NOMO-1 treated with dmso at 0.1 percent for 144 hours (cell line): ENCODE results near the gene RANBP1.

ENCODE experiments used
- DNase-seq: peaks from one replicate; lab custom pipeline; 2025; ENCODE audit not compliant: unreplicated experiment; lab: John Stamatoyannopoulos, UW

RANBP1 gene

GRCh38 chr22:20135806-20136602, 20.1 kb downstream of the RANBP1 start:
- DNase-seq, result no peak

DNA sequence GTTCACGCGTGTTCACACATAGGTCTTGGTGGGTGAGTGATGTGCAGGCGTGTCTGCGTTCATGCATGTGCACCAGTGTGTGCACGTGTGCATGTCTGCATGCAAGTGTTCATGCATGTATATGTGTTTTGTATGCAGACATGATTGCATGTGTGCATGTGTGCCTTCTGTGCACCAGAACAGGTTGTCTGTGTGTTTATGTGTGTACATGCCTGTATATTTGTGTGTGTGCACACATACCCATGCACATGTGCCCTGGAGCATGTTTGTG, 20.6 kb downstream of the RANBP1 start:
- no peak for DNase-seq

GRCh38 chr22:20137113-20137512, 21.2 kb downstream of the RANBP1 start:
- DNase-seq, result no peak

DNA sequence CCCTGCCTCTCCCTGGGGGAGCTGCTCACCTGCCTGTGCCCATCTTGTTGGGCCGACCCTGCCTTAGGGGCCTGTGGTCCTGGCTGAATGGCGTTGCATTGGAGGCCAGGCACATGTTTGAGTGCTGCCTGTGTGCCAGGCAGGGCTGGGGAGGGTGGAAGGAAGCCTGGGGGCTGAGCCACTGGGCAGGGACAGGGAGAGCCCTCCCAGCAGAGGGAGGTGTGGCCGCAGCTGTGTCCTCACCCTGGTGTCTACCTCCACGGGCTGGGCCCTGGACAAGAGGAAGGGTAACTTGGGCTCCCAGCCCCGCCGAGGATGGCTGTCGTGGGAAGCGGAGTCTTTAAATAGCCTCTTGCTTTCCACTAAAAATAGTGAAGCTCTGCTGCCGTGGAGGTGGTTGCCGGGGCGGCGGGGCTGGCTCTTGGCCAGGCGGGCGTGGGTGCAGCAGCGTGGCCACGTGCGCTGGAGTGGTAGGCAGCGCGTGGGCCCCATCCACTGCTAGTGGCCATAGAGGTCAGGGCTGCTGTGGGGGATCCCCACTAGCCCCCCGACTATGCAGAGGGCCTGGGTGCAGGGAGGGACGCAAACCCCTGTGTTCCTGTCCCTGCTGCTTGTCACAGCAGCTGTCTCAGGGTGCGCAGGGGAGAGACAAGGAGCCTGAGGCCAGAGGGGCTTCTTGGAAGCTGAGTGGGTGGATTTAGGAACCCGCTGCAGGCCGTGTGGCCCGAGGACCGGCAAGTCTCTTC, 21.9 kb downstream of the RANBP1 start:
- DNase-seq, result no peak

GRCh38 chr22:20138417-20138738, 22.5 kb downstream of the RANBP1 start:
- no peak for DNase-seq

DNA sequence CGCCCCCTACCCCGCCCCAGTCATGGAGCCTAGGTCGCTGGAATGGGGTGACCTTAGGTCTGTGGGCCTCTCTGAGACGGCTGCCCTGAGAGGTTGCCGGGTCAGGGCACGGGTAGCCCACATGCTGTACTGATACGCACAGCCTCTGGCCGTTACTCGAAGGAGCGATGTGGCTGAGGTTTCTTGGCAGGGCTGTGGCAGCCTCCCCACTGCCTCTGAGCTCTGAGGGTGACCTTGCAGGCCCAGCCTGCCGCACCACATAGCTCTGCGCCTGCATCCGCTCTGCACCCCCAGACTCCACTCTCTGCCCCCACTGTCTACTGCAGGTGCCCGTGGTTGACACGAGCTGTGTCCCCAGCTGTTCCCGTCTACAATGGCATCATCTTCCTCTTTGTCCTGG, 23.0 kb downstream of the RANBP1 start:
- DNase-seq, result no peak

DNA sequence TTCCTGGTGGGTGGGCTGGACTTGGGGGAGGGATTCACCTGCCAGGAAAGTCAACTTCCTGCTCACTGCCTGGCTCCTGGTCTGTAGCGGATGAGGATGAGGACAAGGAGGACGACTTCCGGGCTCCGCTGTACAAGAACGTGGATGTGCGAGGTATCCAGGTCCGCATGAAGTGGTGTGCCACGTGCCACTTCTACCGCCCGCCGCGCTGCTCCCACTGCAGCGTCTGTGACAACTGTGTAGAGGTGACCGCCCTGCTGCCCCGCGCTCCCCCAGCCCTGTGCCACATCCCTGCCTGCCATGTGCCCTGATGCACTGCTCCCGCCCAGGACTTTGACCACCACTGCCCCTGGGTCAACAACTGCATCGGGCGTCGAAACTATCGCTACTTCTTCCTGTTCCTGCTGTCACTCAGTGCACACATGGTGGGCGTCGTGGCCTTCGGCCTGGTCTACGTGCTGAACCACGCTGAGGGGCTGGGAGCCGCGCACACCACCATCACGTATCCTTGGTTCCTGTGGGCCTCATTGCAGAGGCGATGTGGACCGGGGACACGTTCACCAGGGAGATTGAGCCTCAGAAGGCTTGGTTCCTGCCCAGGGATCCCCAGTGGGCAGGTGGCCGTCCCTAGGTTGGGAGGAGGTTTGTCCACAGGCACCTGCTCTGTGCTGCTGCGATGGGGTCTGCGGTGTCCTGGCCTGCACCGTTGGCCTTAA, 23.6 kb downstream of the RANBP1 start:
- DNase-seq, result no peak

GRCh38 chr22:20140107-20140445, 24.2 kb downstream of the RANBP1 start:
- no peak for DNase-seq

DNA sequence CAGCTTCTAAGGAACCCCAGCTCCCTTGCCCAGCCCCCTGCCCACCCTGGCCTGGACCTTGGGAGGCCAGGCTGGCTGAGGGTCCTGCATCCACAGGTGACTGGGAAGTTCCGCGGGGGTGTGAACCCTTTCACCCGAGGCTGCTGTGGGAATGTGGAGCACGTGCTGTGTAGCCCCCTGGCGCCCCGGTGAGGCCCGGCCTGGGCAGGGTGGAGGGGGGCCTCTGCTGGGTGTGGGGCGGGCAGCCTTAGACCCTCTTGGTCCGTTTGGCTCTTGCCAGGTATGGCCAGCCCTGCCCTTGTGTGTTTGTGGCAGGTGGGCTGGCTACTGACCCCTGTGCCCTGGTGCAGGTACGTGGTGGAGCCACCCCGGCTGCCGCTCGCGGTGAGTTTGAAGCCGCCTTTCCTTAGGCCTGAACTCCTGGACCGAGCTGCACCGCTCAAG, 24.6 kb downstream of the RANBP1 start:
- DNase-seq, result no peak

GRCh38 chr22:20141186-20142077, 25.5 kb downstream of the RANBP1 start:
- no peak for DNase-seq

GRCh38 chr22:20142711-20143621, 27.1 kb downstream of the RANBP1 start:
- DNase-seq, result no peak

GRCh38 chr22:20143883-20144665, 28.2 kb downstream of the RANBP1 start:
- no peak for DNase-seq

DNA sequence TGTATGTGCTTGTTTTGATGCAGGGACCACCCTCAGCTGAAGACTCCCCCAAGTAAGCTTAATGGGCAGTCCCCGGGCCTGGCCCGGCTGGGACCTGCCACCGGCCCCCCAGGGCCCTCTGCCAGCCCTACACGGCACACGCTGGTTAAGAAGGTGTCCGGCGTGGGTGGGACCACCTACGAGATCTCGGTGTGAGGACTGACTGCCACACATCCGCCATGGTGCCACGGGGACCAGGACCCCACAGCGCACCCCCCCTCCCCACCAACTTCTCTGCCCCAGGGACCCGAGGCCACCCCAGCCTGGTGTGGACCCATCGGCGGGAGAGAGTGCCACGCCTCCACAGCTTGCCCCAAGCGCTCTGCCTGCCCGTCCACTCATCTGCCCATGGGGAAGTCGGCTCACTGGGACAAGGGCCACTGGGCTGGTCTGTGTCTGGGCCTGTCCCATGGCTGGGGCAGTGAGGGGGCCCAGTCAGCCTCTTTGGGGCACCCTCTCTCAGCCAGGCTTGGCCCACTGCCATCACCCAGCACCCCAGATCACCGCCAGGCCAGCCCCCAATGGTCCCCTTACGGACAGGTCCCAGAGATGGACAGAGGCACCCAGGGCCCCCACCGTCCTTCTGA, 29.4 kb downstream of the RANBP1 start:
- no peak for DNase-seq

DNA sequence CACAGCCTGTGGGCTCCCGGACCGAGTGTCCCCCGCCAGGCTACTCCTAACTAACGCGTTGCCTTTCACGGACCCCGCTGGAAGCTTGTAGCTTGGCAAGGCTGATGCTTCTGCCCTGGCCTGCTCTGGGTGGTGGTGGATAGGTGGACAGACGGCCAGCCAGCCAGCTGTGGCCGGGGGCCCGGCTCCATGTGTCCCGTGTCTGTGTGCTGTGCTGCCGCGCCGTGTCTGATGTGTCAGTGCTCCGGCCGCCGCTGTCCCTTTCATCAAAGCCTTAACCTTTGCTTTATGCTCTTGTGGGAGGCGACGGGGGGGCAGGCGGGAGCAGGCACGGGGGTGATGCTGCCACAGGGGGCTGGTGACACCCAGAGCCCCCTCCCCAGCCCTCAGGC, 29.9 kb downstream of the RANBP1 start:
- no peak for DNase-seq

DNA sequence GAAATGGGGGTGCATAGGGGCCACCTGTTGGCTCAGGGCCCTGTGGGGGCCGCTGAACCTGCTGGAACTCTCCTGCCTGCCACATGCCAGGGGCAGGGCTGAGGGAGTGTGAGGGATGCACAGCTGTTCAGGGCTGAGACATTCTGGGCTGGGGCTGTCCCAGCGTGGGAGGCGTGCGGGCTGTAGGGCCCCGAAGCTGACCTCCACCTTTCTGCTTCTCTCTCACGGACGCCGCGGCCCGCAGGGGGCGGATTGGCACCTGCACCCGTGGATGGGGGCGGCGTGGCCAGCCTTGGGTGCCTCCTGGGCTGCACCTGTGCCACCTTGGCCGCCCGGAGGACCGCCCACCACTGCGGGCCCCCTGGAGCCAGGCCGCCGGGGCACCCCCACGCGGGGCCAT, 30.9 kb downstream of the RANBP1 start:
- DNase-seq, result no peak

DNA sequence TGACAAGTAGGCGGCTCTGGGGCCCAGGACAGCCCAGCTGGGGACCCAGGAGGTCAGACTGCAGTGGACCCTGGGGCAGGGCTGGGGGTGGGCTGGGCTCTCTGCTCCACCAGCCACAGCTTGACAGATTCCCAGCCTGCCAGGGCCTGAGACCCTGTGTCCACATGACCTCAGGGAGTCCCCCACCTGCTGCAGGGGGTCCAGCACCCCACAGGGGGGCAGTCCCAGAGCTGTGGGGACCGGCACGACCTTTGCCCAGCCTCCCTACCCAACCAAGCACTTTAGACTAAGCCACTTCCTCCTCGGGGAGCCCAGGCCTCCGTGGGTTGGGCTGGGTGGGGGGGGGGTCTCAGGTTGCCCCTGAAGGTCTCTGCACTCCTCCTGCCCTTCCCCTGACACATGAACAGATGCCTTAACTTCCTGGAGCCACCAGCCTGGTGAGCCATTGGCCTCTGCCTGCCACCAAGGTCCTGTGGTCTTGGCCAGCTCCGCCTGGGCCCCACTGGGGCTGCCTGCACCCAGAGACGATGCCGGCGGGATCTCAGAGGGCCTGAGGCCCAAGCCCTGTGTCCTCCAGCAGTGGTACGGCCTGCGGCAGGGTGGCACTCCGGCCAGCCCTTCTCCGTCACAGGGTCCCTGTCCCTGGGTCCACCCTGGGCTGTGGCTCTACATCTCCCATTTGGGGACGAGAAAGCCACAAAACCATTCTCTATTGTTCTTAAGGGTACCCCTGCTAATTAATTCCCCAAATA, 31.5 kb downstream of the RANBP1 start:
- DNase-seq, result no peak

DNA sequence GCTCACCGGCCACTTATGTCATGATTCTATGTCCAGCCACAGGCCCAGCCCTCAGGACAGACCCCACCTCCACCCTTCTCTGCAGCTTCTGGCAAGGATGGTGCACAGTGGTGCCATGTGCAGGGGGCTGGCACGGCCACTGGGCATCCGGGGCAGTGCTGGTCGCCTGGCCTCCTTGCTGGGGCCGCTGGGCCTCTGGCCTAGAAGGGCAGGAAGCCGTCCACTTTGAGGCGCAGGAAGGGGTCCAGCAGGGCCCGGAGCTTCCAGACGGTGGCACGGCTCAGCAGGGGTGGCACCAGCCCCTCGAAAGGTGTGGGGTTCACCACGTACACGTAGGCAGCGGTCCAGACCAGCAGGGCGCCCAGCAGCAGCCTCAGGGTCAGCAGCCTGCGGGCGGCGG, 32.5 kb downstream of the RANBP1 start:
- DNase-seq, result no peak
